Right lobe of liver (tissue), 4 donors: ENCODE data around the gene STX11.

Experiments used
- CTCF ChIP-seq, 4 donors: fragments of 200-600 bp in 3 of 4; fragments of 450-650 bp in 1 of 4; IDR thresholded peaks; one replicate each; pipeline versions ENCODE4 v1.5.1 to v1.8.0; 2016 to 2022; ENCODE audit warnings: antibody characterized with exemption in 4 of 4, mild to moderate bottlenecking in 2 of 4
- POLR2A ChIP-seq: fragments of 450-650 bp; IDR thresholded peaks from one replicate; pipeline ENCODE4 v1.6.1; 2017; ENCODE audit warnings: antibody characterized with exemption, mild to moderate bottlenecking
- donor health status: DM: no; HTN: no; CAD: no.
- donor health status: DM: no; HTN: no; CAD: no.
- donor health status: DM: no; HTN: yes; CAD: no.

DNA sequence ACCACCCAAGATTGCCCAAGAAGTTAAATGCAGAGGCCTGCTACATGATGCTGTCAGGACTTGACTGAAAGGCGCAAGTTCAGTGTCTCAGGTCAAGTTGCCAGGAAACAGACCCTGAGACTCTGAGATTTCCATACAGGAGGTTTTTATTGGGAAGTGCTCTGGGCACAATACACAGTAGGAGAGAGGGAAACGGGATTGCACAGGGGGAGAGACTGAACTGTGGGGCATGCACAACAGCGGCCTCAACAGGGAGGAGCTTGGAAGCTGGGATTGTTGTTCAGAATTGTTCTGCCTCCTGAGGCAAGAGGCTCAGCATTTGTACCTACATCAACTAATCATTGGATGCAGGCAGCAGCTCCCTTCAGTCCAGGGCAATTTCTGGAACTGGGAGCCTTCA, 6.7 kb downstream of the STX11 start:
- no peak for TF ChIP-seq CTCF (IDR thresholded peaks at IDR 0.05)
- no peak for TF ChIP-seq POLR2A
